Measurements from ENCODE around the gene RBM47.
A peak's percentile ranks its signal among the peaks of the same experiment; 100 is the strongest.

The RBM47 gene

DNA sequence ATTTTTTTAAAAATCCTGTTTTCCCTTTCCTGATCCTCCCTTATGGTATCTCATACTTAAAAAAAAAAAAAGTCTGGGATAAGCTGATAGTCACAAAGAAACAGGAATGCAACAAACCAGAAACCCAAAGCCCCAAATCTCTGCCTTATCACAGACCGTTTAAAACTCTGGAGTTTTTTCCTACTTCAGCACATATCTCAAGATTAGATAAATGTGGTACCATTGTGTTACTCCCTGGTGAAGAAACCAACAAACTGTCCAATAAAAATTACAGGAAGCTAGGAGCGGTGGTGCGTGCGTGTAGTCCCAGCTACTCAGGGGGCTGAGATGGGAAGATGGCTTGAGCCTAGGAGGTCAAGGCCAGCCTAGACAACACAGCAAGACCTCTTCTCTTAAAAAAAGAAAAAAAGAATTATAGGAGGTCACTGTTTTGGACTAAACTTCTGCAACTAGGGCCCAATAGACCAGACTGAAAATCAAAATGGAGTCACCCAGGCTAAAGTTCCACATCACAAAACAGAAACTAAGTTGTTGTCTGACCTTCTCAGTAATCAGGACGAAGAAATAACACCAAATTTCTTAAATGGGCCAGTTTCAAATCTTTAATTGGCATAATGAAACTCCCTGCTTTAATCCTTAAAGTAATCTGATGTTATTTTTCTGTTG, 51.9 kb downstream of the RBM47 start:
- DNase-seq, result no peak
- peaks cover 1 to 5% of the 10 kb centered on the region in 2 donors for H3K4me1 Mint-ChIP-seq (ENCODE audit: low read depth in 2 of 2)
- H3K9me3 Mint-ChIP-seq, result no peaks in the 10 kb centered on the region
- no peak overlapping the region for H3K4me3 Mint-ChIP-seq
- ATAC-seq (replicated peaks), result no peak
- no peak overlapping the region for H3K27ac Mint-ChIP-seq
- H3K27me3 Mint-ChIP-seq, result peaks cover 14 to 21% of the 10 kb centered on the region in 2 donors
- H3K36me3 Mint-ChIP-seq (ENCODE audit: insufficient read depth), result no peaks in the 10 kb centered on the region

DNA sequence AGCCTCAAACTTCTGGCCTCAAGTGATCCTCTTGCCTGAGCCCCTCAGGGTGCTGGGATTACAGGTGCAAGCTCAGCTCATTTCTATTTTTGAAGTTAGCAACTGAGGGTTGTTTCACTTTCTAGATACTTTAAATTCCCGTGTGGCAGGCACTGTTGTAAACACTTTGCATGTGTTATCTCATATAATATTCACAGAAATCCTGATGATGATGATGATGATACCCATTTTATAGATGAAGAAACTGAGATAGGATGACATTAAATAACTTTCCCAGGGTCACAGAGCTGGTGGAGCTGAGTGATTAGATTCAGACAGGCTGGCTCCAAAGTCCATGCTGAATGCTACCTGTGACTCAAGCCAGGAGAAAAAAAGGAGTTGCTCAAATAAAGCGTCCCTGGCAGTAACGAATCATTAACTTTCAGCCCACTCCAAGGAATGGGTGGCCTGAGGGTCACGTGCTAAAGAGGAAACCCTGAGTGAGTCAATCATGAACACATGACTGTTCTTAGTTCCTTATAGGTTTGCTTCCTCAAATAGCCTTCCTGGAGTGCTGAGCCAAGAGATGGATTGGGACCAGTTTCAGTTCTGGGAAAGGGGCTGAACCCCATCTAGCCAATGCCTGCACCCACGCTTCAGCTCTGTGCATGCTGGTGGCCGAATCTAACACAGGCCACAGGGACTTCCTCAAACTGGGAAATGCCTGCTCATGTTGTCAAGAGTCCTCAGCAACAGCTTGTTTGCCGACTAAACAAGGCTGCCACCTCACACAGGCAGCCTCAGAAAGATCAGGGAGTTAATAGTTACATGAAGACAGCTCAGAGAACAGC, 52.8 kb downstream of the RBM47 start:
- Mint-ChIP-seq H3K4me3 (no peak overlapping the region), H3K36me3 (ENCODE audit: insufficient read depth) (no peaks in the 10 kb centered on the region), H3K27me3 (peaks cover 6 to 14% of the 10 kb centered on the region in 2 donors), H3K4me1 (ENCODE audit: low read depth in 2 of 2) (peaks cover 1 to 5% of the 10 kb centered on the region in 2 donors), H3K9me3 (no peaks in the 10 kb centered on the region), H3K27ac (no peak overlapping the region)
- ATAC-seq (replicated peaks) (peak; percentile 47), DNase-seq (no peak)

DNA sequence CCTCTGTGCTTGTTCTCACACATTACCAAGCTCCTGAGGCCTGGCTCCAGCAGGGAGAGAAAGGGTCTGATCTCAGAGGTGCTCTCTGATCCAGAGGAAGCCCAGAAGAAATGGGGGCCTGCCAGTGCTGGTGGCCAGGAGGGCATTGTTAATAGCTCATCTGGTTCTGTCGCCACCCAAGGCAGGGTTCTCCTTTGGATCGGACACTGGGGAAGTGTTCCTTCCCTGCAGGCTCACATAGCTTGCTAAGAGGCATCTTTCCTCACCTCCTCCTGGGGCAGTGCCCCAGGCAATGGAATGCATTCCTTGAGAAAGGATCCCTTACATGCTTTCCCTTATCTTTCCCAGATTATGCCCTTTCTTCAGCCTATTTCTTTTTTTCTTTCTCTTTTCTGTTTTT, 53.8 kb downstream of the RBM47 start:
- Mint-ChIP-seq H3K27me3 (peaks cover 2 to 11% of the 10 kb centered on the region in 2 donors), H3K4me1 (ENCODE audit: low read depth in 2 of 2) (peaks cover 1 to 5% of the 10 kb centered on the region in 2 donors), H3K36me3 (ENCODE audit: insufficient read depth) (no peaks in the 10 kb centered on the region), H3K9me3 (no peaks in the 10 kb centered on the region), H3K27ac (no peak overlapping the region), H3K4me3 (no peak overlapping the region)
- DNase-seq (no peak), ATAC-seq (replicated peaks) (no peak)

DNA sequence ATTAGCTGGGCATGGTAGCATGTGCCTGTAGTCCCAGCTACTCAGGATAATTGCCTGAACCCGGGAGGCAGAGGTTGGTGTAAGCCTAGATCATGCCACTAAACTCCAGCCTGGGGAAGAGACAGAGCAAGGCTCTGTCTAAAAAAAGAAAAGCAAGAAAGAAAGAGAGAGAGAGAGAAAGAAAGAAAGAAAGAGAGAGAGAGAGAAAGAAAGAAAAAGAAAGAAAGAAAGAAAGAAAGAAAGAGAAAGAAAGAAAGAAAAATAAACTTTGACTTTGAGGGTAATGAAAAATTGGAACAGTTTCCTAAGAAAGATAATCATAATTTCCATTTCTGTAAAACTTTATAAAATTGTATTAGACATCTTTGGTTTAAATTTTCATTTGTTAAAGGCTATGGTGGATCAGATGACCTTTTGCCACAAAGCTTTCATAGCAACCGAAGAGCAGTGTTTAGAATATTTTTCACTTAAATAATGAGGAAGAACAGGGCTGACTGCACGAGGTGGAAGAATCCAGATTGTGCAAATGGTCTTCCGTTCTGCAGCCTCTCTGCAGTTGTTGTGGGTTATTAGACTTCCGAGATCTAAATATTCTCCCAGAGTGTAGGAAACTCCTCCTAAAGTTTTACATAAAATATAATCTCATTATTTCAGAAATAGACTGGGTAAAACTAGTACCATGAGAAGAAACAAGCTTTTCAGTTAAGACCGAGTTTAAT, 55.9 kb downstream of the RBM47 start:
- Mint-ChIP-seq H3K27me3 (peaks cover 21% of the 10 kb centered on the region in 2 donors), H3K9me3 (no peaks in the 10 kb centered on the region), H3K36me3 (ENCODE audit: insufficient read depth) (no peaks in the 10 kb centered on the region), H3K4me1 (ENCODE audit: low read depth in 2 of 2) (peaks cover 1 to 5% of the 10 kb centered on the region in 2 donors), H3K4me3 (no peak overlapping the region), H3K27ac (no peak overlapping the region)
- DNase-seq, result no peak
- no peak for ATAC-seq (replicated peaks)

DNA sequence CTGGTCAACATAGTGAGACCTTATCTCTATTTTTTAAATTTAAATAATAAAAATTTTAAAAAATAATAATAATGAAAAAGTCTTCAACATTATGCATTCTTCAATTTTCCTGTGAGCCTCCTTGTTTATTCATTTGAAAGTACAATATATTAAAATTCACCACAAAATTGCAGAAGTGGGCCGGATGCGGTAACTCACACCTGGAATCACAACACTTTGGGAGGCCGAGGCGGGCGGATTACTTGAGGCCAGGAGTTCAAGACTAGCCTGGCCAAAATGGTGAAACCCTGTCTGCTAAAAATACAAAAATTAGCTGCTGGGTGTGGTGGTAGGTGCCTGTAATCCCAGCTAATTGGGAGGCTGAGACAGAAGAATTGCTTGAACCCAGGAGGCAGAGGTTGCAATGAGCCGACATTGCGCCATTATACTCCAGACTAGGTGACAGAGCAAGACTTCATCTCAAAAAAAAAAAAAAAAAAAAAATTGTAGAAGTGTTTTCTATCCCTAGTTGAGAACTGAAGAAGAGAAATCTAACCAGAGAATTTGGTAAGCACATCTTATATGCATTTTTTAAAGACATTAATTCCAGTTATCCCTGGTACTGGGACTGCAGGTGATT, 56.9 kb downstream of the RBM47 start:
- Mint-ChIP-seq H3K4me3 (no peak overlapping the region), H3K9me3 (no peaks in the 10 kb centered on the region), H3K36me3 (ENCODE audit: insufficient read depth) (no peaks in the 10 kb centered on the region), H3K27ac (no peak overlapping the region), H3K4me1 (ENCODE audit: low read depth in 2 of 2) (peaks cover 1 to 5% of the 10 kb centered on the region in 2 donors), H3K27me3 (peaks cover 25 to 26% of the 10 kb centered on the region in 2 donors)
- ATAC-seq (replicated peaks), result no peak
- DNase-seq, result no peak

DNA sequence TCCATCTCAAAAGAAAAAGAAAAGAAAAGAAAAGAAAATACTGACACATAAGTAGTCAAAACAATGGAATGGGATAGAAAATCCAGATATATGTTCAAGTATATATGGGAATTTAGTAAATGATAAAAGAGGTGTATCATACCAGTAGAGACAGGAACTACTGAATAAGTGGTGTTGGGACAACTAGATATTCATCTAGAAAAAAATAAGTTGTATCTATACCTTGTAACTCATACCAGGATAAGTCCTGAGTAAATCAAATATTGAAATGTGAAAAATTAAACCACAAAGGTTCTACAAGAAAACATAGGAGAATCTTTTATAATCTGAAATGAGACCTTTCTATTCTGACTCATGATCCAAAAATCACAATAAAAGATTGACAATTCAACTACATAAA, 58.5 kb downstream of the RBM47 start:
- ATAC-seq (replicated peaks) (no peak), DNase-seq (no peak)
- Mint-ChIP-seq H3K27ac (no peak overlapping the region), H3K36me3 (ENCODE audit: insufficient read depth) (no peaks in the 10 kb centered on the region), H3K9me3 (no peaks in the 10 kb centered on the region), H3K4me1 (ENCODE audit: low read depth in 2 of 2) (no peaks in the 10 kb centered on the region), H3K4me3 (no peak overlapping the region), H3K27me3 (peaks cover 26 to 31% of the 10 kb centered on the region in 2 donors)

DNA sequence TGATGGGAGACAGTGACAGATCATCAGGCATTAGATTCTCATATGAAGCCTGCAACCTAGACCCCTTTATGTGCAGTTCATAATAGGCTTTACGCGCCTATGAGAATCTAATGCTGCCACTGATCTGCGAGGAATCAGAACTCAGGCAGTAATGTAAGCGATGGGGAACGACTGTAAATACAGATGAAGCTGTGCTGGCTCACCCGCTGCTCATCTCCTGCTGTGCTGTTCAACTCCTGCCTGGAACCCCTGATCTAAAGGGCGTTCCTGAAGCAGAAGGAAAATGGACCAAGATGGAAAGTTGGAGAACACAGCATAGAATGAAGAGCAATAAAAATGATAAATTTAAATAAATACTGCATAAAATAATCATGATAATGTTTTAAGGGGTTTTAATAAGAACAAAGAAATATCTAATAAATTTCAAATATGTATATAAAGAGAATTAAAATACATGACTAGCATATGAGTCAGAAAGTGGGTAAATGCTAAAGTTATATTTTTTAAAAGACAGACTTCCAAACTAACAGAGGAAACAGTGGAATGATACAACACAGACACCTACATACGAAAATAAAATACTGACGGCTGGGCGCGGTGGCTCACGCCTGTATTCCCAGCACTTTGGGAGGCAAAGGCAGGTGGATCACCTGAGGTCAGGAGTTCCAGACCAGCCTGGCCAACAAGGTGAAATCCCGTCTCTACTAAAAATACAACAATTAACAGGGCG, 59.2 kb downstream of the RBM47 start:
- peaks cover 26 to 37% of the 10 kb centered on the region in 2 donors for H3K27me3 Mint-ChIP-seq
- ATAC-seq (replicated peaks) (no peak), DNase-seq (no peak)
- H3K4me3 Mint-ChIP-seq, result no peak overlapping the region
- H3K9me3 Mint-ChIP-seq, result no peaks in the 10 kb centered on the region
- no peaks in the 10 kb centered on the region for H3K36me3 Mint-ChIP-seq (ENCODE audit: insufficient read depth)
- no peak overlapping the region for H3K27ac Mint-ChIP-seq
- H3K4me1 Mint-ChIP-seq (ENCODE audit: low read depth in 2 of 2), result no peaks in the 10 kb centered on the region

DNA sequence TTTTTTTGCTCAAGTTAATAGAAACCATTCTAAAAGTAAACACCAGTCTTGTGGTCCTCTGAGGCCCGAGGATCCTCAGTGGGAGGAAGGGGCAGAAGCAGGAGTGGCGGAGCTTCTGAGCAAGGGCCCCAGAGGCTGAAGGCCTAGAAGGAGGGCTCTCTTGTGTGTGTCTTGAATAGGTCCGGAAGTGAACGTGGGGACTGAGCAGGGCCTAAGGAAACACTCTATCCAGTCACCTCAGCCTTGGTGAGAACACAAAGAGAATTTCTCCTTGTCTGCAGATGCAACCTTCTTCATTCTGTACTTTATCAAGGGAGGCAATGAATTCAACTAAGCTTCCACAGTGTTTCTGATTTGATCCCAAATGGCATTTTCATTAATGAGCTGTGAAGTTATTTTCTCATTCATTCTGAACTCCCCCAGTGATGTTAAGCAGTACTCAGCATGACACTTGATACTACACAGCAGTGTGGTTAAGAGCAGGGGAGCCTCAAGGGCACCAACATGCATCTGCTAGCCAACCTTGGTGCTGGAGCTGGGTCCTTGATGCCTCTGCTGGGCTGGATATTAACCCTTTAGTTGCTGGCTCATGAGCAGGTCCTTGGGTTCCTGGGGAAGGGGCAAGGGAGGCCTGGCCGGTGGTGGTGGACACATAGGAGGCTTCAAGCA, 64.7 kb downstream of the RBM47 start:
- DNase-seq (no peak), ATAC-seq (replicated peaks) (no peak)
- H3K4me3 Mint-ChIP-seq, result no peak overlapping the region
- H3K9me3 Mint-ChIP-seq, result no peaks in the 10 kb centered on the region
- H3K27me3 Mint-ChIP-seq, result peaks cover 33 to 35% of the 10 kb centered on the region in 2 donors
- H3K36me3 Mint-ChIP-seq (ENCODE audit: insufficient read depth), result no peaks in the 10 kb centered on the region
- H3K4me1 Mint-ChIP-seq (ENCODE audit: low read depth in 2 of 2), result peaks cover 0 to 3% of the 10 kb centered on the region in 2 donors
- no peak overlapping the region for H3K27ac Mint-ChIP-seq

DNA sequence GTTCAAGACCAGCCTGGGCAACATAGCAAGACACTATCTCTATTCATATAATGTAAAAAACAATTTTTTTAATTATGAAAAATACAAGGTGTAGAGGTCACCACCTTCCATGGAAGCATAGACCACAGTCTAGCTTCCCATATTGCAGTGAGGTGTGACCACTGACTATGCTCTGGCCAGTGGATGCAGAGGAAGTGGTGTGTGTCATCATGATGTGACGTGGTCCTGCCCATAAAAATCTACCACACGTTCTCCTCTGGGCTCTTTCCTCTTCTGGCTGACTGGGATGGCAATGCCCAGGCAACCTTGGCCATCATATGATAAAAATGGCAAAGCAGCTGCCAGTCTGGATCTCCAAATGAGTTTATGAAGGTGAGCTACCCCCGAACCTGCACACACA, 65.7 kb downstream of the RBM47 start:
- H3K4me3 Mint-ChIP-seq, result no peak overlapping the region

DNA sequence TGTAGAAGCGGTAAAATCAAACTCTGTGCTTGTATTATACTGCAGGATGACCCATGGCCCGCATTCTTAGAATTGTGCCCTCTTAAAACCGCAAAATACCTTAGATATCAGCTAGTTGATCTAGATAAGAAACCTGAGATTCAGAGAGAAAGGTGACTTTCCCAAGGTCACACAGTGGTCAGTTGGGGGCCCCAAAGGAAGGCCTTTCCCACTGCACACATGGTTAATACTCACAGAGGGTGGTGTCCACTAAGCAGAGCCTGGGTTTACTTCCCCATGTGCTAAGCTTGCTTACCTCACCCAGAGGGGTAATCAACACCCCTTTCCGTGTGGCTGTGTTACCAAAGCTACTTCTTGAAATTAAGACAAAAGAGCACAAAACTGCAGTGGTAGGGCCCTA, 66.3 kb downstream of the RBM47 start:
- ATAC-seq (replicated peaks), result peak; percentile 19
- Mint-ChIP-seq H3K4me3 (no peak overlapping the region), H3K4me1 (ENCODE audit: low read depth in 2 of 2) (peaks cover 0 to 3% of the 10 kb centered on the region in 2 donors), H3K9me3 (no peaks in the 10 kb centered on the region), H3K27me3 (peaks cover 20 to 25% of the 10 kb centered on the region in 2 donors), H3K36me3 (ENCODE audit: insufficient read depth) (no peaks in the 10 kb centered on the region), H3K27ac (no peak overlapping the region)
- DNase-seq, result no peak

More for the DNA sequence above, 65.7 kb downstream of the RBM47 start:
- Mint-ChIP-seq H3K9me3 (no peaks in the 10 kb centered on the region), H3K4me1 (ENCODE audit: low read depth in 2 of 2) (peaks cover 0 to 3% of the 10 kb centered on the region in 2 donors), H3K27ac (no peak overlapping the region), H3K27me3 (peaks cover 26 to 31% of the 10 kb centered on the region in 2 donors), H3K36me3 (ENCODE audit: insufficient read depth) (no peaks in the 10 kb centered on the region)
- ATAC-seq (replicated peaks) (no peak), DNase-seq (no peak)

DNA sequence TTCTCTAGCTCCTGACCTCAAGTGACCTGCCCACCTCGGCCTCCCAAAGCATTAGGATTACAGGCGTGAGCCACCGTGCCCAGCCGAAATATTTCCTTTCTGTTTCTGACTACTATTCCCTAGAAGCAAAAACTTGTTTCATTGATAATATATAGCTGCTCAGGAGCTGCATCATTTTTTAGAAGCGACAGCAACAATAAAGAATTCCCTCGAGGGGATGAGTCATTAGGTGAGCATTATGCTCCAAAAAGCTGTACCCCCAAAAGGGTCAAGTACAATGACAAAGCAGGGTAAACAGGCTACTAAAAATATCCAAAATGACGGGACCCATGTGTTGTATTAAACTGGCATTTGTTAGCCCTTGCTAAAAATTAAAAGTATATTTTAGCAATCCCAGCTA, 67.0 kb downstream of the RBM47 start:
- Mint-ChIP-seq H3K9me3 (no peaks in the 10 kb centered on the region), H3K36me3 (ENCODE audit: insufficient read depth) (no peaks in the 10 kb centered on the region), H3K4me3 (no peak overlapping the region), H3K27ac (no peak overlapping the region), H3K27me3 (peaks cover 18 to 24% of the 10 kb centered on the region in 2 donors), H3K4me1 (ENCODE audit: low read depth in 2 of 2) (peaks cover 0 to 3% of the 10 kb centered on the region in 2 donors)
- DNase-seq (no peak), ATAC-seq (replicated peaks) (no peak)

DNA sequence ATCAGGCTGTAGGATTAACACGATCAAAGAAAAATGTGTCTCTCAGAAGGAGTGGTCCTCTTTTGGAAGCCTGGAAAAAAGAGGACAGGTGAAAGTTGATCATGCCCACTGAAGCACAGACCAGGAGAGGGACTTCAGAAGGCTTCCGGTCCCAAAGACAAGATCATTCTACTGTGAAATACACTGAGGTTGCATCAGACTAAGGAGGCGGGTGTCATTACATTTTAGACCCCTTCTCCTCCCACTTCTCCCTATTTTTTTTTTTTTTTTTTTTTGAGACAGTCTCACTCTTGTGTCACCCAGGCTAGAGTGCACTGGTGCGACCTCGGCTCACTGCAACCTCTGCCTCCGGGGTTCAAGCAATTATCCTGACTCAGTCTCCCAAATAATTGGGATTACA, 67.5 kb downstream of the RBM47 start:
- peaks cover 18 to 24% of the 10 kb centered on the region in 2 donors for H3K27me3 Mint-ChIP-seq
- H3K4me3 Mint-ChIP-seq, result no peak overlapping the region
- peaks cover 0 to 3% of the 10 kb centered on the region in 2 donors for H3K4me1 Mint-ChIP-seq (ENCODE audit: low read depth in 2 of 2)
- DNase-seq, result no peak
- H3K9me3 Mint-ChIP-seq, result no peaks in the 10 kb centered on the region
- no peak overlapping the region for H3K27ac Mint-ChIP-seq
- no peak for ATAC-seq (replicated peaks)
- peaks cover 2% of the 10 kb centered on the region for H3K36me3 Mint-ChIP-seq (ENCODE audit: insufficient read depth)

All from effector memory CD8-positive, alpha-beta T cell (primary cell).